Heart left ventricle (tissue), 16 donors: ENCODE data around the gene WDR89. TPM values are rescaled to one million over a fixed set of nuclear protein-coding genes. Genes with fewer than 3 reads are reported as not detected.

Experiments
- ATAC-seq, 4 donors: fragments of 200-7000 bp; cut with Tn5 transposase; one replicate each; pipeline ENCODE4 v1.9.1; 2020 to 2022; ENCODE audit warnings: moderate library complexity in 4 of 4, mild to moderate bottlenecking in 3 of 4, moderate number of reproducible peaks in 1 of 4
- DNase-seq, 5 donors: peaks; one replicate each; pipeline ENCODE4 v3.0.0-alpha.2; 2020
- H3K27ac ChIP-seq, 12 donors: fragments of 200-600 bp; sonication (generic) in 4 of 12; one replicate each; pipeline versions ENCODE4 v1.5.0 to v1.8.0; 2016 to 2022; ENCODE audit warnings: mild to moderate bottlenecking in 2 of 12
- H3K27me3 ChIP-seq, 9 donors: fragments of 200-600 bp; sonication (generic) in 2 of 9; one replicate each; pipeline versions ENCODE4 v1.5.1 to v1.8.0; 2016 to 2022; ENCODE audit warnings: mild to moderate bottlenecking in 3 of 9
- H3K36me3 ChIP-seq, 9 donors: fragments of 200-600 bp; sonication (generic) in 2 of 9; one replicate each; pipeline versions ENCODE4 v1.5.0 to v1.8.0; 2018 to 2022; ENCODE audit warnings: mild to moderate bottlenecking in 2 of 9
- H3K4me1 ChIP-seq, 12 donors: fragments of 200-600 bp; sonication (generic) in 4 of 12; one replicate each; pipeline versions ENCODE4 v1.5.0 to v1.8.0; 2016 to 2022; ENCODE audit warnings: mild to moderate bottlenecking in 3 of 12
- H3K4me3 ChIP-seq, 12 donors: fragments of 200-600 bp; sonication (generic) in 4 of 12; one replicate each; pipeline versions ENCODE4 v1.5.0 to v1.8.0; 2017 to 2022; ENCODE audit warnings: mild to moderate bottlenecking in 9 of 12, moderate library complexity in 4 of 12
- H3K9me3 ChIP-seq, 12 donors: fragments of 200-600 bp; sonication (generic) in 4 of 12; one replicate each; pipeline versions ENCODE4 v1.5.0 to v1.8.0; 2016 to 2022; ENCODE audit warnings: mild to moderate bottlenecking in 1 of 12
- POLR2A ChIP-seq, 2 donors: fragments of 450-650 bp; IDR thresholded peaks; one replicate each; pipeline ENCODE4 v1.6.1; 2017; ENCODE audit warnings: antibody characterized with exemption in 2 of 2, mild to moderate bottlenecking in 2 of 2, moderate library complexity in 2 of 2
- WGBS, 4 donors: extraction: QIAGEN DNeasy Blood & Tissue Kit in 2 of 4; methylation state at CpG; one replicate each; pipeline versions ENCODE4 v1.1.5 to v1.1.7; 2013 to 2018; 5-methylcytosine and 5-hydroxymethylcytosine counted together
- intact Hi-C, 10 donors: fragments of 100-400 bp; cut with DNase I; formaldehyde crosslinking; loops; one replicate each; pipeline versions ENCODE4 v1.11.1 to v1.14.2; 2022
- polyA plus RNA-seq, 2 donors: library from polyadenylated mRNA; stranded (reverse); fragments of 200-250 nt; gene quantifications; one replicate each; pipeline ENCODE4 v1.2.3, GENCODE V29; 2013
- total RNA-seq, 9 donors: library from RNA; depleted of rRNA in 2 of 9; stranded (reverse); fragments of >200 nt in 2 of 9; fragmentation: NEBNext Ultra II Directional in 3 of 9; extraction: Animal tissue kit (Norgen Biotek cat#: 25700) in 3 of 9; gene quantifications; one replicate each; pipeline versions ENCODE4 v1.1.0 to v1.2.4, GENCODE V29; 2016 to 2023
- TF ChIP-seq, protein P1 (sequence below), 12 donors: fragments of 200-600 bp; sonication (generic) in 4 of 12; IDR thresholded peaks; one replicate each; pipeline versions ENCODE4 v1.5.0 to v1.8.0; 2018 to 2022; ENCODE audit warnings: antibody characterized with exemption in 12 of 12, mild to moderate bottlenecking in 5 of 12
- donor health status: ischemic (EF 13 %, LVEDD 7.1; RV severe dilation, severe dysfunction).
- donor health status: healthy with polysubstance abuse.
- donor health status: DM: no; HTN: yes; CAD: no.
- donor health status: DM: no; HTN: no; CAD: no.
- donor health status: ischemic (EF 25% LVEDD 6.9; RV normal size, moderate dysfunction).
- donor health status: ischemic (EF 25% LVEDD 5.7; RV mildly dilated, moderate dysfunction).
- donor health status: healthy.
- donor health status: DM: yes; HTN: yes; CAD: no.
- donor health status: ischemic (EF 35%, LVEDD 5.7; RV mildly dilated, moderate dysfunction).
- donor health status: nonischemic (EF 11% LVEDD 7.7; RV severe dilation, severe dysfunction).
- donor health status: DM: yes; HTN: yes; CAD: no.
- donor health status: PGD.
- donor health status: ischemic (EF 29% LVEDD 5.4; RV normal size, mild dysfunction).
- donor health status: nonischemic (EF 23%, LVEDD 6.1; RV moderate dilation, normal function).

The WDR89 gene
- total and polyA plus RNA-seq, 11 donors = 3.1 to 7.6 (median 6.3) TPM

DNA sequence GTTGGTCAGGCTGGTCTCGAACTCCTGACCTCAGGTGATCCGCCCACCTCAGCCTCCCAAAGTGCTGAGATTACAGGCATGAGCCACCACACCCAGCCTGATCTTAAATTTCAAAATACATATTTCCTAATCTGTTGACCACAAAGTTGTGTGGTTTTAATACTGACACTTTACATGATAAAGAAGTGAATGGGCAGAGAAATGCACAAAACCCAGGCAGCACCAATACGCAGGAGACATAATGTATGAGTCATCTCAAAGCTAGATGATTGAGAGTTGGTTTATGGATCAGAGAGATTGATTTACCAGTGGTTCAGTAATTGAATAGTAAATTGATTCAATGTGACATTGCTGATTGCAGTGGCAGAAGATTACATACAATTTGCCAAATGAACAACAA is 79.3 kb downstream of the WDR89 start:
- intact Hi-C loops = no loop called here
- no peak for ATAC-seq
- H3K9me3 ChIP-seq = no peaks in the 10 kb centered on the region
- H3K27me3 ChIP-seq = peaks cover 0 to 3% (median 0%) of the 10 kb centered on the region in 9 donors
- H3K27ac ChIP-seq = no peak overlapping the region
- H3K4me3 ChIP-seq = no peak overlapping the region
- WGBS, 4 donors = 90 to 93% (median 92%) methylated on average over 3 of the region's 3 CpGs
- DNase-seq = no peak
- TF ChIP-seq, protein P1, sequence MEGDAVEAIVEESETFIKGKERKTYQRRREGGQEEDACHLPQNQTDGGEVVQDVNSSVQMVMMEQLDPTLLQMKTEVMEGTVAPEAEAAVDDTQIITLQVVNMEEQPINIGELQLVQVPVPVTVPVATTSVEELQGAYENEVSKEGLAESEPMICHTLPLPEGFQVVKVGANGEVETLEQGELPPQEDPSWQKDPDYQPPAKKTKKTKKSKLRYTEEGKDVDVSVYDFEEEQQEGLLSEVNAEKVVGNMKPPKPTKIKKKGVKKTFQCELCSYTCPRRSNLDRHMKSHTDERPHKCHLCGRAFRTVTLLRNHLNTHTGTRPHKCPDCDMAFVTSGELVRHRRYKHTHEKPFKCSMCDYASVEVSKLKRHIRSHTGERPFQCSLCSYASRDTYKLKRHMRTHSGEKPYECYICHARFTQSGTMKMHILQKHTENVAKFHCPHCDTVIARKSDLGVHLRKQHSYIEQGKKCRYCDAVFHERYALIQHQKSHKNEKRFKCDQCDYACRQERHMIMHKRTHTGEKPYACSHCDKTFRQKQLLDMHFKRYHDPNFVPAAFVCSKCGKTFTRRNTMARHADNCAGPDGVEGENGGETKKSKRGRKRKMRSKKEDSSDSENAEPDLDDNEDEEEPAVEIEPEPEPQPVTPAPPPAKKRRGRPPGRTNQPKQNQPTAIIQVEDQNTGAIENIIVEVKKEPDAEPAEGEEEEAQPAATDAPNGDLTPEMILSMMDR (IDR thresholded peaks at IDR 0.05) = no peak
- TF ChIP-seq POLR2A (IDR thresholded peaks at IDR 0.05) = no peak
- peaks cover 0 to 4% (median 0%) of the 10 kb centered on the region in 12 donors for H3K4me1 ChIP-seq
- no peaks in the 10 kb centered on the region for H3K36me3 ChIP-seq

DNA sequence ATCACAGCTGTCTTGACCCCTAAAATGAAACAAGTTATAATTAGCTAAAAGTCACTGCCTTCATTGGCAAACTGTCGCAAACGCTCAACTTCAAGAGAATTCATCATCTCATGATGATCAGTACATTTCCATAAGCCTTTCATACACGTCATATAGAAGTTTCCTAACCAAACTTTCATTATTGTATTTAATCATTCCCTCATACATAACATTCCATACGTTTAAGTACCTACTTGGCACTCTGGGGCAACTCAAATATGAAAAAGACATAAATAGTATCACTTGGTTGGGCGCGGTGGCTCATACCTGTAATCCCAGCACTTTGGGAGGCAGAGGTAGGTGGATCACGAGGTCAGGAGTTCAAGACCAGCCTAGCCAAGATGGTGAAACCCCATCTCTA is 86.1 kb downstream of the WDR89 start:
- Histone ChIP-seq H3K4me3 (no peak overlapping the region), H3K27me3 (no peaks in the 10 kb centered on the region), H3K9me3 (no peaks in the 10 kb centered on the region), H3K27ac (no peak overlapping the region), H3K4me1 (no peaks in the 10 kb centered on the region), H3K36me3 (no peaks in the 10 kb centered on the region)
- TF ChIP-seq, protein P1 (IDR thresholded peaks at IDR 0.05) = no peak
- TF ChIP-seq POLR2A (IDR thresholded peaks at IDR 0.05) = no peak
- no peak for ATAC-seq
- intact Hi-C loops = no loop called here
- 84 to 88% (median 85%) methylated on average over 7 of the region's 7 CpGs for WGBS, 4 donors
- DNase-seq = no peak

DNA sequence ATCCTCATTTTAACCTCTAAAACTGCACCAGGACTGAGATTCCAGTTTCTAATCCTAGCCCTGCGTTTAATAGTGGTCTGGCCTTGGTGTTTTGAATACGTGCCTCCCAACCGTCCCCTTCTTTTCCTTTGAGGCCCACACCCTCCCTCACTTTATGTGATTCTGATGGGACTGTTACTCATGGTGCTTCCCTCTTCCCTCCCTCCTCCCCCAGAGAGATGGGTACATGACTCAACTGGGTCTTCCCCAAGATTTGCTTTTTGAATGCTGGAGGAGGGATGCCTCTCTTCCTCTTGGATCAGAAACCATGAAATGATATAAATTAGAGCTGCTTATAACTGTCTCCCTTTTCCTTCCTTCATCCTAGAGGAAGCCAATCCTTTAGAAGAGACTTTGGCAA is 90.3 kb downstream of the WDR89 start:
- Histone ChIP-seq H3K27me3 (no peaks in the 10 kb centered on the region), H3K4me3 (no peak overlapping the region), H3K36me3 (no peaks in the 10 kb centered on the region), H3K9me3 (no peaks in the 10 kb centered on the region), H3K27ac (no peak overlapping the region), H3K4me1 (no peaks in the 10 kb centered on the region)
- TF ChIP-seq POLR2A (IDR thresholded peaks at IDR 0.05) = no peak
- TF ChIP-seq, protein P1 (IDR thresholded peaks at IDR 0.05) = no peak
- DNase-seq (no peak), ATAC-seq (no peak)
- intact Hi-C loops = no loop called here
- 44 to 64% (median 58%) methylated on average over 3 of the region's 3 CpGs for WGBS, 4 donors

DNA sequence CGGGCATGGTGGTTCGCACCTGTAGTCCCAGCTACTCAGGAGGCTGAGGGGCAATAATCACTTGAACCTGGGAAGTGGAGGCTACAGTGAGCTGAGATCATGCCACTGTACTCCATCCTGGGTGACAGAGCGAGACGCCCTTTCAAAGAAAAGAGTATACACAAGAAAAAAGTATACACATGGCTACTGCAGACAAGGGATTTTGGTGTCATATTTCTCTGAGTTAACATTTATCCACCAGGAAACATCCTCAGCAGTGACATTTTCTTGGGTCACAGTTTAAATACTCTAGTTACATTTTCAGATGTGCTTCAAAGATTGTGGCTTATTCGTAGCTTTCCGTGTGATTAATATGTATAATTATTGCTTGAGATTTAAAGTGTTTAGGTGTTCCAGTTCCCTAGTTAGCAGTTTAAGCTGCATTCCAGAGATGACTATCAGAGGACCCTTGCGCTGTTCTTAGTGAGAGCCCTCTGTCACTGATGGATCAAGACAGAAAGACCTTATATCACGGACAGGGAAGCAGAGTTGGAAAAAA is 93.8 kb downstream of the WDR89 start:
- no peak for ATAC-seq
- Histone ChIP-seq H3K27me3 (no peaks in the 10 kb centered on the region), H3K9me3 (no peaks in the 10 kb centered on the region), H3K4me1 (peaks cover 0 to 12% (median 6%) of the 10 kb centered on the region in 12 donors), H3K27ac (no peak overlapping the region), H3K36me3 (no peaks in the 10 kb centered on the region), H3K4me3 (no peak overlapping the region)
- WGBS, 4 donors = 75 to 78% (median 77%) methylated on average over 8 of the region's 8 CpGs
- TF ChIP-seq, protein P1 (IDR thresholded peaks at IDR 0.05) = no peak
- TF ChIP-seq POLR2A (IDR thresholded peaks at IDR 0.05) = no peak
- intact Hi-C loops = loop anchor here in 3 of 10 donors (10.0 kb wide), 3 partner anchors 97 to 373 kb away; partner anchors contain the start of gene WDR89 (in 2 of the 3)
- DNase-seq = no peak

Other genes with a start within 250 kb of the WDR89 start
- gene PPP2R5E, start 98.5 kb downstream of the WDR89 start, total RNA-seq = 10 to 100 TPM; 16.2 to 44.2 (median 37.6) TPM
- gene PPP2R5E, start 98.5 kb downstream of the WDR89 start, polyA plus RNA-seq = 10 to 100 TPM in 1 of 2 donors, 1 to 10 TPM in 1; 6.2 to 18.6 TPM
- 1 to 10 TPM; 4.3 to 9.2 (median 5.1) TPM for gene SGPP1, start 86.2 kb upstream of the WDR89 start, total RNA-seq
- 1 to 10 TPM; 4.0 to 6.2 TPM for gene SGPP1, start 86.2 kb upstream of the WDR89 start, polyA plus RNA-seq
- 100 to 1,000 TPM in 8 of 9 donors, 10 to 100 TPM in 1; 83.2 to 255 (median 111) TPM for gene SYNE2, start 211.1 kb upstream of the WDR89 start, total RNA-seq
- 100 to 1,000 TPM in 1 of 2 donors, 10 to 100 TPM in 1; 58.2 to 148 TPM for gene SYNE2, start 211.1 kb upstream of the WDR89 start, polyA plus RNA-seq